IMR-90 (cell line): ENCODE results near the gene CAT. TPM values are rescaled to one million over a fixed set of nuclear protein-coding genes. Genes with fewer than 3 reads are reported as not detected.
A peak's percentile ranks its signal among the peaks of the same experiment; 100 is the strongest.

Experiments
- ATAC-seq: fragments of 200-7000 bp; cut with Tn5 transposase; 2 replicates; pipeline ENCODE4 v1.9.1; 2020; ENCODE audit warnings: low read depth, mild to moderate bottlenecking, moderate library complexity
- BruUV-seq: library from RNA; stranded (reverse); fragments of 400-500 nt; replicated peaks from 2 replicates; lab custom pipeline; 2021; lab: Mats Ljungman, UMichigan
- CTCF ChIA-PET: fragments of 300-600 bp; formaldehyde crosslinking; extraction: SDS; loops from one replicate; lab custom pipeline; 2021; ENCODE audit warnings: antibody characterized with exemption; lab: Yijun Ruan, JAX
- POLR2A ChIA-PET: fragments of 300-600 bp; sonication (Branson Sonifier 250); formaldehyde crosslinking; loops from one replicate; lab custom pipeline; 2022; ENCODE audit warnings: antibody characterized with exemption; ENCODE audit not compliant: unreplicated experiment; lab: Charles Lee
- DNase-seq: peaks from one replicate; pipeline ENCODE4 v3.0.0; 2013
- H2AFZ ChIP-seq: replicated peaks from 2 replicates; pipeline ENCODE3; 2013; ENCODE audit warnings: low read length, mild to moderate bottlenecking; ENCODE audit not compliant: poor library complexity
- H2AK5ac ChIP-seq: 2 replicates; pipeline ENCODE4 v1.6.1; 2013; ENCODE audit warnings: low read depth, low read length, inconsistent platforms
- H2AK9ac ChIP-seq: replicated peaks from 2 replicates; pipeline ENCODE3; 2013; ENCODE audit warnings: mild to moderate bottlenecking, low read depth, low read length, moderate library complexity; ENCODE audit not compliant: poor library complexity
- H2BK120ac ChIP-seq: 2 replicates; pipeline ENCODE4 v1.6.1; 2013; ENCODE audit warnings: low read depth, low read length, inconsistent platforms
- H2BK15ac ChIP-seq: 3 replicates; pipeline ENCODE4 v1.6.1; 2013; ENCODE audit warnings: low read depth, low read length, inconsistent platforms
- H2BK20ac ChIP-seq: 2 replicates; pipeline ENCODE4 v1.6.1; 2013; ENCODE audit warnings: low read depth, mild to moderate bottlenecking, inconsistent platforms, low read length, moderate library complexity
- H2BK5ac ChIP-seq: 2 replicates; pipeline ENCODE4 v1.6.1; 2013; ENCODE audit warnings: mild to moderate bottlenecking, low read depth, low read length, inconsistent platforms; ENCODE audit not compliant: poor library complexity, severe bottlenecking
- H3K14ac ChIP-seq: replicated peaks from 2 replicates; pipeline ENCODE4 v1.6.1; 2013; ENCODE audit warnings: low read depth, low read length, inconsistent platforms
- H3K18ac ChIP-seq: 2 replicates; pipeline ENCODE4 v1.6.1; 2013; ENCODE audit warnings: low read depth, low read length, control low read depth
- H3K23ac ChIP-seq: 2 replicates; pipeline ENCODE4 v1.6.1; 2013; ENCODE audit warnings: low read depth, low read length, inconsistent platforms
- H3K27ac ChIP-seq: 2 replicates; pipeline ENCODE4 v1.5.1; 2013; ENCODE audit warnings: mild to moderate bottlenecking, control low read depth, low read length; ENCODE audit not compliant: insufficient read depth
- H3K27me3 ChIP-seq: 2 replicates; pipeline ENCODE4 v1.6.1; 2013; ENCODE audit warnings: low read length; ENCODE audit not compliant: control insufficient read depth, insufficient read depth
- H3K36me3 ChIP-seq: 2 replicates; pipeline ENCODE4 v1.6.1; 2013; ENCODE audit warnings: low read length, mixed read lengths; ENCODE audit not compliant: control insufficient read depth, insufficient read depth
- H3K4ac ChIP-seq: 2 replicates; pipeline ENCODE4 v1.6.1; 2013; ENCODE audit warnings: low read depth, low read length, inconsistent platforms
- H3K4me1 ChIP-seq: 2 replicates; pipeline ENCODE4 v1.6.1; 2013; ENCODE audit warnings: low read length, mixed read lengths; ENCODE audit not compliant: control insufficient read depth, insufficient read depth
- H3K4me2 ChIP-seq: 2 replicates; pipeline ENCODE4 v1.6.1; 2013; ENCODE audit warnings: low read depth, mild to moderate bottlenecking, control low read depth, low read length, moderate library complexity
- H3K4me3 ChIP-seq: 2 replicates; pipeline ENCODE4 v1.5.1; 2013; ENCODE audit warnings: low read depth, mild to moderate bottlenecking, control low read depth, low read length, moderate library complexity; ENCODE audit not compliant: insufficient read depth
- H3K56ac ChIP-seq: 2 replicates; pipeline ENCODE4 v1.6.1; 2013; ENCODE audit warnings: low read length, inconsistent platforms; ENCODE audit not compliant: insufficient read depth; ENCODE audit errors: extremely low read depth
- H3K79me1 ChIP-seq, 2 experiments: 2 replicates each; pipeline ENCODE4 v1.6.1; 2013; ENCODE audit warnings: low read length in 2 of 2, inconsistent platforms in 1 of 2, low read depth in 1 of 2
- H3K9ac ChIP-seq: 2 replicates; pipeline ENCODE4 v1.6.1; 2013; ENCODE audit warnings: low read depth, low read length, control low read depth
- H3K9me1 ChIP-seq: 2 replicates; pipeline ENCODE4 v1.6.1; 2013; ENCODE audit warnings: low read length, inconsistent platforms; ENCODE audit not compliant: insufficient read depth
- H3K9me3 ChIP-seq: 2 replicates; pipeline ENCODE4 v1.6.1; 2013; ENCODE audit warnings: low read length; ENCODE audit not compliant: control insufficient read depth, insufficient read depth
- H4K20me1 ChIP-seq: 2 replicates; pipeline ENCODE4 v1.6.1; 2013; ENCODE audit warnings: low read length, inconsistent platforms; ENCODE audit not compliant: insufficient read depth
- H4K5ac ChIP-seq: 2 replicates; pipeline ENCODE4 v1.6.1; 2013; ENCODE audit warnings: mild to moderate bottlenecking, low read depth, low read length, control low read depth
- H4K8ac ChIP-seq, 2 experiments: 2 replicates each; pipeline ENCODE4 v1.6.1; 2013; ENCODE audit warnings: low read depth in 2 of 2, low read length in 2 of 2, control low read depth in 1 of 2, inconsistent platforms in 1 of 2
- H4K91ac ChIP-seq: 2 replicates; pipeline ENCODE4 v1.6.1; 2013; ENCODE audit warnings: low read depth, low read length, inconsistent platforms; ENCODE audit not compliant: insufficient read depth
- BHLHE40 ChIP-seq: fragments of 150-350 bp; IDR thresholded peaks from 2 replicates; pipeline ENCODE4 v1.6.1; 2016; ENCODE audit warnings: mild to moderate bottlenecking, low read depth, low read length
- CHD1 ChIP-seq: IDR thresholded peaks from 2 replicates; pipeline ENCODE4 v1.6.1; 2012; ENCODE audit warnings: low read depth, low read length, improper control_type of control experiment
- FOS ChIP-seq: fragments of 150-350 bp; IDR thresholded peaks from 2 replicates; pipeline ENCODE4 v1.6.1; 2016; ENCODE audit warnings: low read depth, low read length
- MAFK ChIP-seq: IDR thresholded peaks from 2 replicates; pipeline ENCODE4 v1.6.1; 2012; ENCODE audit warnings: low read depth, low read length, improper control_type of control experiment
- MAZ ChIP-seq: IDR thresholded peaks from 2 replicates; pipeline ENCODE4 v1.6.1; 2012; ENCODE audit warnings: low read depth, mild to moderate bottlenecking, low read length, improper control_type of control experiment, moderate library complexity, borderline replicate concordance
- MXI1 ChIP-seq: IDR thresholded peaks from 2 replicates; pipeline ENCODE4 v1.6.1; 2012; ENCODE audit warnings: low read depth, mild to moderate bottlenecking, low read length, moderate library complexity, borderline replicate concordance
- NFE2L2 ChIP-seq: fragments of 150-350 bp; IDR thresholded peaks from 2 replicates; pipeline ENCODE4 v1.6.1; 2016; ENCODE audit warnings: low read depth, mild to moderate bottlenecking, low read length
- POLR2A ChIP-seq: IDR thresholded peaks from 2 replicates; pipeline ENCODE4 v1.6.1; 2012; ENCODE audit warnings: mild to moderate bottlenecking, low read depth, low read length
- RAD21 ChIP-seq: IDR thresholded peaks from 2 replicates; pipeline ENCODE4 v1.6.1; 2012; ENCODE audit warnings: low read length, improper control_type of control experiment
- RFX5 ChIP-seq: IDR thresholded peaks from 2 replicates; pipeline ENCODE4 v1.8.0; 2012; ENCODE audit warnings: low read depth, mild to moderate bottlenecking, low read length, moderate library complexity
- SMC3 ChIP-seq: fragments of 150-350 bp; IDR thresholded peaks from 2 replicates; pipeline ENCODE4 v1.6.1; 2016; ENCODE audit warnings: low read depth, mild to moderate bottlenecking, antibody characterized with exemption, low read length, moderate library complexity
- WGBS, 2 experiments: methylation state at CpG; one replicate each; pipeline versions ENCODE4 v1.1.5 to v1.1.7; 2013; ENCODE audit warnings: missing lambda C conversion rate in 2 of 2; ENCODE audit not compliant: insufficient read length in 1 of 2; ENCODE audit errors: extremely low coverage in 2 of 2; 5-methylcytosine and 5-hydroxymethylcytosine counted together
- dilution Hi-C: fragments of 300-500 bp; cut with HindIII; formaldehyde crosslinking; loops from one replicate; pipeline ENCODE4 v1.14.3; 2018; ENCODE audit warnings: low sequenced_read_pairs; ENCODE audit not compliant: unreplicated experiment
- in situ Hi-C: fragments of 300-500 bp; cut with MboI; formaldehyde crosslinking; loops from 3 replicates; pipeline ENCODE4 v1.14.3; 2019; ENCODE audit warnings: low sequenced_read_pairs, inconsistent platforms, mixed read lengths
- intact Hi-C: fragments of 100-400 bp; cut with micrococcal nuclease; formaldehyde crosslinking; loops from 2 replicates; pipeline ENCODE4 v1.10.0; 2022
- polyA plus RNA-seq, 3 experiments: library from polyadenylated mRNA; depleted of rRNA; stranded (reverse); fragments of >200 nt; gene quantifications; 2 replicates each; pipeline ENCODE4 v1.2.3, GENCODE V29; 2012; ENCODE audit warnings: low replicate concordance in 1 of 3
- total RNA-seq: library from RNA; depleted of rRNA; stranded (reverse); fragments of >200 nt; gene quantifications from 2 replicates; pipeline ENCODE4 v1.2.3, GENCODE V29; 2012
- TF ChIP-seq, protein P1 (sequence below): conservative IDR thresholded peaks from 2 replicates; pipeline ENCODE4 v1.5.1; 2012; ENCODE audit warnings: mild to moderate bottlenecking, low read depth, low read length, improper control_type of control experiment
- TF ChIP-seq, protein P2 (sequence below): fragments of 150-350 bp; IDR thresholded peaks from 2 replicates; pipeline ENCODE4 v1.6.1; 2017; ENCODE audit warnings: mild to moderate bottlenecking, antibody characterized with exemption, low read length, low read depth
- TF ChIP-seq, protein P3 (sequence below): fragments of 150-350 bp; IDR thresholded peaks from 2 replicates; pipeline ENCODE4 v1.6.1; 2016; ENCODE audit warnings: low read depth, mild to moderate bottlenecking, low read length, moderate library complexity, borderline replicate concordance

The CAT gene
- total and polyA plus RNA-seq, 2 of the 4 experiments (the other 2 are of a cell fraction), result 52.5 to 80.5 TPM

DNA sequence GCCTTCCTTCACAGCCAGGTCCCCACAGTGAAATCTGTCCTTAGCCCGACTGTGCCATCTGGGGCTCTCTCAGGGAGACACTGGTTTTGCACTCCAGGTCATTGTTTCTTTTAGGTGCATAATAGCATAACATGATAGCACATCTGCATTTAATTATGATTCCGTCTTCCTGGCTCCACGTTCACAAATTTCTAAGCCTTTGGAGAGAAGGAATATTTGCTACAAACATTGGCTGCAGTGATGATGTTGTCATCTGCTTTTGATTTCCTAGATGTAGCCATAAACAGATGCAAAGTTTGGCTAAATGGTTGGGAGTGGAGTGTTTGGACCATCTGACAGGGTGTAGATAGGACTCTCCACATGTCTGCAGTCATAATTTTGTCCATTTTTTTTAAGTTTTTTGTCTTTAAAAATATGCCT, 12.0 kb upstream of the CAT start:
- CTCF ChIA-PET, result no interaction called here
- in situ Hi-C loops, result no loop called here

More for the DNA sequence above, 12.0 kb upstream of the CAT start:
- DNase-seq, result peak; percentile 71
- no peaks in the 10 kb centered on the region for H4K20me1 ChIP-seq
- H3K36me3 ChIP-seq, result no peaks in the 10 kb centered on the region
- POLR2A ChIA-PET, result no interaction called here
- no peak overlapping the region for H3K9ac ChIP-seq
- H3K4me2 ChIP-seq, result no peak overlapping the region
- no peak overlapping the region for H4K5ac ChIP-seq
- H2BK20ac ChIP-seq, result no peak overlapping the region
- H3K4me1 ChIP-seq, result peaks cover 3% of the 10 kb centered on the region; the same call in 1 of the 2 replicates
- ATAC-seq, result peak; percentile 81
- H3K18ac ChIP-seq, result no peak overlapping the region; the same call in 1 of the 2 replicates
- H3K9me3 ChIP-seq, result no peaks in the 10 kb centered on the region
- no peaks in the 10 kb centered on the region for H3K79me1 ChIP-seq
- dilution Hi-C loops (no loop called here), intact Hi-C loops (no loop called here)
- no CpG with 5 or more reads among the region's 3 CpGs for WGBS, 2 experiments
- H2AK9ac ChIP-seq, result no peak overlapping the region
- H3K9me1 ChIP-seq, result no peaks in the 10 kb centered on the region
- no peak overlapping the region for H3K4ac ChIP-seq
- H3K23ac ChIP-seq, result no peak overlapping the region
- peaks cover 4% of the 10 kb centered on the region; the same call in 1 of the 2 replicates for H3K27me3 ChIP-seq
- H3K14ac ChIP-seq, result no peak overlapping the region
- H2AK5ac ChIP-seq, result no peak overlapping the region
- H4K8ac ChIP-seq, result no peak overlapping the region
- TF ChIP-seq SMC3, result no peak
- TF ChIP-seq, protein P1, sequence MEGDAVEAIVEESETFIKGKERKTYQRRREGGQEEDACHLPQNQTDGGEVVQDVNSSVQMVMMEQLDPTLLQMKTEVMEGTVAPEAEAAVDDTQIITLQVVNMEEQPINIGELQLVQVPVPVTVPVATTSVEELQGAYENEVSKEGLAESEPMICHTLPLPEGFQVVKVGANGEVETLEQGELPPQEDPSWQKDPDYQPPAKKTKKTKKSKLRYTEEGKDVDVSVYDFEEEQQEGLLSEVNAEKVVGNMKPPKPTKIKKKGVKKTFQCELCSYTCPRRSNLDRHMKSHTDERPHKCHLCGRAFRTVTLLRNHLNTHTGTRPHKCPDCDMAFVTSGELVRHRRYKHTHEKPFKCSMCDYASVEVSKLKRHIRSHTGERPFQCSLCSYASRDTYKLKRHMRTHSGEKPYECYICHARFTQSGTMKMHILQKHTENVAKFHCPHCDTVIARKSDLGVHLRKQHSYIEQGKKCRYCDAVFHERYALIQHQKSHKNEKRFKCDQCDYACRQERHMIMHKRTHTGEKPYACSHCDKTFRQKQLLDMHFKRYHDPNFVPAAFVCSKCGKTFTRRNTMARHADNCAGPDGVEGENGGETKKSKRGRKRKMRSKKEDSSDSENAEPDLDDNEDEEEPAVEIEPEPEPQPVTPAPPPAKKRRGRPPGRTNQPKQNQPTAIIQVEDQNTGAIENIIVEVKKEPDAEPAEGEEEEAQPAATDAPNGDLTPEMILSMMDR, result no peak
- TF ChIP-seq RAD21, result no peak
- no peak for TF ChIP-seq BHLHE40
- no peak for TF ChIP-seq RFX5
- no peak for TF ChIP-seq CHD1
- TF ChIP-seq, protein P2, sequence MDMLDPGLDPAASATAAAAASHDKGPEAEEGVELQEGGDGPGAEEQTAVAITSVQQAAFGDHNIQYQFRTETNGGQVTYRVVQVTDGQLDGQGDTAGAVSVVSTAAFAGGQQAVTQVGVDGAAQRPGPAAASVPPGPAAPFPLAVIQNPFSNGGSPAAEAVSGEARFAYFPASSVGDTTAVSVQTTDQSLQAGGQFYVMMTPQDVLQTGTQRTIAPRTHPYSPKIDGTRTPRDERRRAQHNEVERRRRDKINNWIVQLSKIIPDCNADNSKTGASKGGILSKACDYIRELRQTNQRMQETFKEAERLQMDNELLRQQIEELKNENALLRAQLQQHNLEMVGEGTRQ, result no peak
- TF ChIP-seq POLR2A, result no peak
- no peak for TF ChIP-seq NFE2L2
- TF ChIP-seq MAZ, result no peak
- TF ChIP-seq MAFK, result no peak
- TF ChIP-seq, protein P3, sequence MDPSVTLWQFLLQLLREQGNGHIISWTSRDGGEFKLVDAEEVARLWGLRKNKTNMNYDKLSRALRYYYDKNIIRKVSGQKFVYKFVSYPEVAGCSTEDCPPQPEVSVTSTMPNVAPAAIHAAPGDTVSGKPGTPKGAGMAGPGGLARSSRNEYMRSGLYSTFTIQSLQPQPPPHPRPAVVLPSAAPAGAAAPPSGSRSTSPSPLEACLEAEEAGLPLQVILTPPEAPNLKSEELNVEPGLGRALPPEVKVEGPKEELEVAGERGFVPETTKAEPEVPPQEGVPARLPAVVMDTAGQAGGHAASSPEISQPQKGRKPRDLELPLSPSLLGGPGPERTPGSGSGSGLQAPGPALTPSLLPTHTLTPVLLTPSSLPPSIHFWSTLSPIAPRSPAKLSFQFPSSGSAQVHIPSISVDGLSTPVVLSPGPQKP, result no peak
- TF ChIP-seq MXI1, result no peak
- no peak for TF ChIP-seq FOS
- H2AFZ ChIP-seq, result no peak overlapping the region
- no peak overlapping the region for H2BK120ac ChIP-seq
- BruUV-seq, result no TSS peak
- H3K56ac ChIP-seq, result no peak overlapping the region
- peak overlapping the region; percentile 58; the same call in 1 of the 2 replicates for H3K27ac ChIP-seq
- H4K91ac ChIP-seq, result no peak overlapping the region
- no peak overlapping the region for H3K4me3 ChIP-seq
- H2BK5ac ChIP-seq, result no peak overlapping the region
- no peak overlapping the region for H2BK15ac ChIP-seq
